GM19193 (cell line): ENCODE measurements around the gene GRB10.

Experiments used
- POLR2A ChIP-seq: IDR thresholded peaks from 4 replicates; pipeline ENCODE4 v1.6.1; 2011; ENCODE audit not compliant: insufficient read depth, insufficient read length; ENCODE audit errors: extremely low read depth

GRB10 gene

GRCh38 chr7:50637725-50638643 lies 144.7 kb downstream of the GRB10 start:
- no peak for TF ChIP-seq POLR2A

GRCh38 chr7:50634378-50634777 lies 148.3 kb downstream of the GRB10 start:
- TF ChIP-seq POLR2A, result no peak

- no peak for TF ChIP-seq POLR2A
These were observed 149.3 kb downstream of the GRB10 start for GRCh38 chr7:50633414-50633710.

- TF ChIP-seq POLR2A, result no peak
These were observed 149.9 kb downstream of the GRB10 start for GRCh38 chr7:50632561-50633413.

GRCh38 chr7:50631639-50632038 lies 151.1 kb downstream of the GRB10 start:
- no peak for TF ChIP-seq POLR2A

- TF ChIP-seq POLR2A, result no peak
These were observed 151.6 kb downstream of the GRB10 start for GRCh38 chr7:50631100-50631499.

GRCh38 chr7:50629238-50629901 lies 153.3 kb downstream of the GRB10 start:
- TF ChIP-seq POLR2A, result no peak

- TF ChIP-seq POLR2A, result no peak
These were observed 154.1 kb downstream of the GRB10 start for GRCh38 chr7:50628434-50629084.

GRCh38 chr7:50627824-50628361 lies 154.8 kb downstream of the GRB10 start:
- TF ChIP-seq POLR2A, result no peak

- TF ChIP-seq POLR2A, result no peak
These were observed 156.4 kb downstream of the GRB10 start for GRCh38 chr7:50626286-50626685.

- TF ChIP-seq POLR2A, result no peak
These were observed 157.3 kb downstream of the GRB10 start for GRCh38 chr7:50625360-50625759.

GRCh38 chr7:50622821-50623220 lies 159.9 kb downstream of the GRB10 start:
- TF ChIP-seq POLR2A, result no peak

- TF ChIP-seq POLR2A, result no peak
These were observed 160.7 kb downstream of the GRB10 start for GRCh38 chr7:50621973-50622490.

GRCh38 chr7:50621206-50621605 lies 161.5 kb downstream of the GRB10 start:
- no peak for TF ChIP-seq POLR2A

GRCh38 chr7:50620433-50620832 lies 162.3 kb downstream of the GRB10 start:
- no peak for TF ChIP-seq POLR2A

GRCh38 chr7:50619684-50620083 lies 163.0 kb downstream of the GRB10 start:
- TF ChIP-seq POLR2A, result no peak
